H9 (cell line): ENCODE results near the gene ORM2. TPM values are rescaled to one million over a fixed set of nuclear protein-coding genes. Genes with fewer than 3 reads are reported as not detected.

Source experiments
- DNase-seq: peaks from one replicate; pipeline ENCODE4 v3.0.0-alpha.2; 2017
- H2AFZ ChIP-seq: one replicate; pipeline ENCODE4 v1.6.1; 2013; ENCODE audit warnings: mild to moderate bottlenecking, low read length, control low read depth, moderate library complexity
- H2AK5ac ChIP-seq: 2 replicates; pipeline ENCODE4 v1.6.1; 2013; ENCODE audit warnings: low read length, control low read depth, mixed read lengths; ENCODE audit not compliant: insufficient read length
- H2BK120ac ChIP-seq: one replicate; pipeline ENCODE4 v1.6.1; 2013; ENCODE audit warnings: low read depth, mild to moderate bottlenecking, low read length, control low read depth, inconsistent platforms; ENCODE audit not compliant: poor library complexity, severe bottlenecking
- H2BK12ac ChIP-seq: 2 replicates; pipeline ENCODE4 v1.6.1; 2013; ENCODE audit warnings: low read length, control low read depth, mixed read lengths, low read depth; ENCODE audit not compliant: insufficient read length
- H2BK15ac ChIP-seq: 2 replicates; pipeline ENCODE4 v1.6.1; 2013; ENCODE audit warnings: low read depth, low read length, control low read depth
- H2BK20ac ChIP-seq: one replicate; pipeline ENCODE4 v1.6.1; 2013; ENCODE audit warnings: low read depth, mild to moderate bottlenecking, low read length, control low read depth, inconsistent platforms; ENCODE audit not compliant: poor library complexity, severe bottlenecking
- H2BK5ac ChIP-seq: 2 replicates; pipeline ENCODE4 v1.6.1; 2013; ENCODE audit warnings: low read length, control low read depth, mixed read lengths; ENCODE audit not compliant: insufficient read length
- H3K14ac ChIP-seq: 2 replicates; pipeline ENCODE4 v1.6.1; 2013; ENCODE audit warnings: low read length, control low read depth; ENCODE audit not compliant: insufficient read depth
- H3K18ac ChIP-seq: 2 replicates; pipeline ENCODE4 v1.6.1; 2013; ENCODE audit warnings: low read depth, mild to moderate bottlenecking, mixed read lengths, low read length, control low read depth; ENCODE audit not compliant: insufficient read length
- H3K23ac ChIP-seq: 2 replicates; pipeline ENCODE4 v1.6.1; 2013; ENCODE audit warnings: low read length, control low read depth, mixed read lengths, low read depth; ENCODE audit not compliant: insufficient read length
- H3K23me2 ChIP-seq: 2 replicates; pipeline ENCODE4 v1.6.1; 2013; ENCODE audit warnings: low read depth, mild to moderate bottlenecking, mixed read lengths, low read length, control low read depth; ENCODE audit not compliant: insufficient read length, poor library complexity, severe bottlenecking
- H3K27ac ChIP-seq: 2 replicates; pipeline ENCODE4 v1.5.1; 2013; ENCODE audit warnings: low read length, control low read depth, mixed read lengths, low read depth; ENCODE audit not compliant: insufficient read length
- H3K27me3 ChIP-seq: 2 replicates; pipeline ENCODE4 v1.6.1; 2013; ENCODE audit warnings: low read length, control low read depth, inconsistent platforms; ENCODE audit not compliant: insufficient read depth
- H3K4ac ChIP-seq: 2 replicates; pipeline ENCODE4 v1.6.1; 2013; ENCODE audit warnings: low read depth, mild to moderate bottlenecking, control low read depth, inconsistent platforms, low read length, moderate library complexity
- H3K4me1 ChIP-seq: 2 replicates; pipeline ENCODE4 v1.6.1; 2013; ENCODE audit warnings: low read length, control low read depth, inconsistent platforms; ENCODE audit not compliant: insufficient read depth
- H3K4me2 ChIP-seq: 2 replicates; pipeline ENCODE4 v1.6.1; 2013; ENCODE audit warnings: low read length, control low read depth, mixed read lengths; ENCODE audit not compliant: insufficient read length, insufficient read depth
- H3K56ac ChIP-seq: 2 replicates; pipeline ENCODE4 v1.6.1; 2013; ENCODE audit warnings: low read depth, mild to moderate bottlenecking, mixed read lengths, low read length, control low read depth; ENCODE audit not compliant: insufficient read length
- H3K79me1 ChIP-seq: 2 replicates; pipeline ENCODE4 v1.6.1; 2013; ENCODE audit warnings: low read depth, mild to moderate bottlenecking, moderate library complexity, low read length, control low read depth, inconsistent platforms; ENCODE audit not compliant: insufficient read depth, poor library complexity, severe bottlenecking
- H3K79me2 ChIP-seq: 2 replicates; pipeline ENCODE4 v1.6.1; 2013; ENCODE audit warnings: low read length, control low read depth, inconsistent platforms; ENCODE audit not compliant: insufficient read depth
- H3K9ac ChIP-seq: 2 replicates; pipeline ENCODE4 v1.6.1; 2013; ENCODE audit warnings: low read length, control low read depth, mixed read lengths; ENCODE audit not compliant: insufficient read length; ENCODE audit errors: extremely low read depth
- H3K9me3 ChIP-seq: one replicate; pipeline ENCODE4 v1.6.1; 2013; ENCODE audit warnings: low read depth, low read length, inconsistent platforms; ENCODE audit not compliant: control insufficient read depth
- H3T11ph ChIP-seq: one replicate; pipeline ENCODE4 v1.6.1; 2013; ENCODE audit warnings: mild to moderate bottlenecking, low read length, control low read depth, inconsistent platforms
- H4K20me1 ChIP-seq: one replicate; pipeline ENCODE4 v1.6.1; 2013; ENCODE audit not compliant: control insufficient read depth, insufficient read length, insufficient read depth
- H4K5ac ChIP-seq: 2 replicates; pipeline ENCODE4 v1.6.1; 2013; ENCODE audit warnings: low read depth, mild to moderate bottlenecking, mixed read lengths, low read length, control low read depth; ENCODE audit not compliant: insufficient read length
- H4K8ac ChIP-seq: replicated peaks from 2 replicates; pipeline ENCODE4 v1.6.1; 2013; ENCODE audit warnings: low read length, control low read depth, mixed read lengths, low read depth; ENCODE audit not compliant: insufficient read length
- H4K91ac ChIP-seq: 2 replicates; pipeline ENCODE4 v1.6.1; 2013; ENCODE audit warnings: low read depth, mild to moderate bottlenecking, moderate library complexity, mixed read lengths, low read length, control low read depth; ENCODE audit not compliant: insufficient read length
- H3K27ac Mint-ChIP-seq, 3 experiments: 2 replicates in 2 of 3; 3 replicates in 1 of 3; pipeline ENCODE4 v1.8.0; 2020 to 2021; ENCODE audit warnings: mixed read lengths in 3 of 3, mild to moderate bottlenecking in 1 of 3, moderate library complexity in 1 of 3
- H3K27me3 Mint-ChIP-seq: 2 replicates; pipeline ENCODE4 v1.8.0; 2021; ENCODE audit warnings: low read depth, mild to moderate bottlenecking, moderate library complexity, mixed read lengths
- H3K36me3 Mint-ChIP-seq, 3 experiments: 2 replicates in 2 of 3; 3 replicates in 1 of 3; pipeline ENCODE4 v1.8.0; 2020 to 2021; ENCODE audit warnings: low read depth in 3 of 3, mixed read lengths in 3 of 3; ENCODE audit not compliant: insufficient read depth in 1 of 3
- H3K4me1 Mint-ChIP-seq, 2 experiments: 2 replicates each; pipeline ENCODE4 v1.8.0; 2020; ENCODE audit warnings: mixed read lengths in 2 of 2
- H3K4me3 Mint-ChIP-seq, 2 experiments: 2 replicates in 1 of 2; 3 replicates in 1 of 2; pipeline ENCODE4 v1.8.0; 2020 to 2021; ENCODE audit warnings: mild to moderate bottlenecking in 2 of 2, mixed read lengths in 2 of 2, moderate library complexity in 1 of 2
- H3K9me3 Mint-ChIP-seq, 2 experiments: 2 replicates in 1 of 2; 3 replicates in 1 of 2; pipeline ENCODE4 v1.8.0; 2020; ENCODE audit warnings: mild to moderate bottlenecking in 2 of 2, mixed read lengths in 2 of 2, moderate library complexity in 1 of 2
- WGBS: extraction: QIAGEN DNeasy Blood & Tissue Kit; methylation state at CpG from one replicate; pipeline ENCODE4 v1.1.7; 2013; ENCODE audit warnings: missing lambda C conversion rate, low lambda C conversion rate, mixed read lengths; ENCODE audit not compliant: insufficient read length; ENCODE audit errors: extremely low coverage; 5-methylcytosine and 5-hydroxymethylcytosine counted together
- total RNA-seq: library from RNA; stranded (reverse); gene quantifications from 2 replicates; pipeline ENCODE4 v1.2.1, GENCODE V29; 2021
- TF ChIP-seq, protein P1 (sequence below): fragments of 200-600 bp; sonication (generic); conservative IDR thresholded peaks from 3 replicates; pipeline ENCODE4 v1.8.0; 2021; ENCODE audit warnings: antibody characterized with exemption, mild to moderate bottlenecking

Gene ORM2
- total RNA-seq, 1 experiment from 2014 or later, result 1.2 TPM

DNA sequence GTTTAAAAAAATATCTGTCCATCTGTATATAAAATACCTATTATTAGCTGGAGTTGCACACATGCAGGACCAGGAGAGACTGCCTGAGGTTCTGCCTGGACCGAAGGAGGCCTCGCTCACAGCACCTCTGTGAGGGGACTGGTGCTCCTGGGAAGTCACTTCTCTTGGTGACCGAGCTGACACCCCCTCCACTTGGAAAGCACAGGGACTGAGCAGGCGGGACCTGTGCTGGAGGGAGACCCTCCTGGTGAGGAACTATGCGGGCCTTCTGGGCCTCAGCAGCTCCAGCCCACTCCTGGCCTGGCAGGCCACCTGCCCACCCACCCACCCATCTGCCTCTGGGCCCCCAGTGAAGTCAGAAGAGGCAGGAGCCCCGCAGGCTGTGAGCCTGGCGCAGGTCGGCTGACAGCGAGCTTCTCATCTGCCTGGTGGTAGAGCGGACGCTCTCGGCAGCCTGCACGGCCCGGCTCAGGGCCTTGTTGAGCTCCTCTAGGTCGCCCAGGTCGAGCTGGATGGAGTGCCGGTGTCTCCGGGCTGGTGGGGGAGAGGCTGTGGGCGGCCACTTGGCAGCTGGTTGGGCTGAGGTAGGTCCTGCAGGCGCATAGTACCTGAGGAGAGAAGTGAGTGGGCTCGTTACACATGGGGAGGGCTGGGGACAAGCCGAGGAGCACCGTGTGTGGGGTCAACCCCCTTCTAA, 7.2 kb downstream of the ORM2 start:
- Histone ChIP-seq H4K91ac (no peak overlapping the region), H3K27ac (no peak overlapping the region), H3K56ac (no peak overlapping the region), H3K23me2 (no peaks in the 10 kb centered on the region), H3K18ac (no peak overlapping the region), H3K23ac (no peak overlapping the region), H2AK5ac (no peak overlapping the region), H2AFZ (no peak overlapping the region), H3T11ph (no peak overlapping the region), H3K27me3 (no peaks in the 10 kb centered on the region), H4K8ac (no peak overlapping the region), H2BK12ac (no peak overlapping the region), H3K9me3 (no peaks in the 10 kb centered on the region), H2BK5ac (no peak overlapping the region), H4K20me1 (no peaks in the 10 kb centered on the region), H3K4me2 (no peak overlapping the region), H3K4me1 (no peaks in the 10 kb centered on the region), H2BK120ac (no peak overlapping the region), H2BK20ac (no peak overlapping the region), H3K79me1 (no peaks in the 10 kb centered on the region), H3K9ac (no peak overlapping the region), H3K79me2 (no peaks in the 10 kb centered on the region), H3K4ac (no peak overlapping the region), H2BK15ac (no peak overlapping the region), H3K14ac (no peak overlapping the region; the same call in 1 of the 2 replicates), H4K5ac (no peak overlapping the region)
- TF ChIP-seq, protein P1, sequence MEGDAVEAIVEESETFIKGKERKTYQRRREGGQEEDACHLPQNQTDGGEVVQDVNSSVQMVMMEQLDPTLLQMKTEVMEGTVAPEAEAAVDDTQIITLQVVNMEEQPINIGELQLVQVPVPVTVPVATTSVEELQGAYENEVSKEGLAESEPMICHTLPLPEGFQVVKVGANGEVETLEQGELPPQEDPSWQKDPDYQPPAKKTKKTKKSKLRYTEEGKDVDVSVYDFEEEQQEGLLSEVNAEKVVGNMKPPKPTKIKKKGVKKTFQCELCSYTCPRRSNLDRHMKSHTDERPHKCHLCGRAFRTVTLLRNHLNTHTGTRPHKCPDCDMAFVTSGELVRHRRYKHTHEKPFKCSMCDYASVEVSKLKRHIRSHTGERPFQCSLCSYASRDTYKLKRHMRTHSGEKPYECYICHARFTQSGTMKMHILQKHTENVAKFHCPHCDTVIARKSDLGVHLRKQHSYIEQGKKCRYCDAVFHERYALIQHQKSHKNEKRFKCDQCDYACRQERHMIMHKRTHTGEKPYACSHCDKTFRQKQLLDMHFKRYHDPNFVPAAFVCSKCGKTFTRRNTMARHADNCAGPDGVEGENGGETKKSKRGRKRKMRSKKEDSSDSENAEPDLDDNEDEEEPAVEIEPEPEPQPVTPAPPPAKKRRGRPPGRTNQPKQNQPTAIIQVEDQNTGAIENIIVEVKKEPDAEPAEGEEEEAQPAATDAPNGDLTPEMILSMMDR, result no peak
- DNase-seq, result no peak
- H3K27ac Mint-ChIP-seq, result peak overlapping the region in 2 of 3 experiments; percentile 64 to 72; a peak in 2 of 7 replicates
- 0 out of 4 replicates have a peak, but pooled peaks cover 0 to 2% of the 10 kb centered on the region in 2 experiments for H3K4me1 Mint-ChIP-seq
- no CpG with 5 or more reads among the region's 23 CpGs for WGBS
- H3K9me3 Mint-ChIP-seq, result no peaks in the 10 kb centered on the region; a peak in 1 of 5 replicates
- peaks cover 37 to 55% (median 48%) of the 10 kb centered on the region in 3 experiments for H3K36me3 Mint-ChIP-seq
- H3K4me3 Mint-ChIP-seq, result no peak overlapping the region
- H3K27me3 Mint-ChIP-seq, result peaks cover 2% of the 10 kb centered on the region
